ENCODE data around the gene MAP1B.

The MAP1B gene

DNA sequence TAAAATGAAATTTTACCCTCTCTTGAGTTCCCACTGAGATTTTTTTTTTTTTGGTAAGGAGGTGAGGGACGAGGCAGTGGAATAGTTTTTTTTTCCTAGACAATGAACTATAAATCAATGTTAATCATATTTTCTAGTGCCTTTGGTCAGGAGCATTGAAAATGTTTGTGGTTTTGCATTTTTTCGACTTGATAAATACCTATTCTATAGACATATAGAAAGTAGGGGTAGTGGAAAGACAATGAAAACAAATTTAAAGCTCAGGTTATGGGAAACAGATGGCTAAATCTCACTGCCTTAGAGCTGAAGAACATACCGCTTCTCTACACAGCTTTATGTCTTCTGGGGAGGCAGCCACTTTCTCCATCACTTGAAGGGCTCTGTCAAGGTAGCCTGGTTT lies 118.5 kb downstream of the MAP1B start:
- no peak for DNase-seq (ENCODE audit: low spot score)

DNA sequence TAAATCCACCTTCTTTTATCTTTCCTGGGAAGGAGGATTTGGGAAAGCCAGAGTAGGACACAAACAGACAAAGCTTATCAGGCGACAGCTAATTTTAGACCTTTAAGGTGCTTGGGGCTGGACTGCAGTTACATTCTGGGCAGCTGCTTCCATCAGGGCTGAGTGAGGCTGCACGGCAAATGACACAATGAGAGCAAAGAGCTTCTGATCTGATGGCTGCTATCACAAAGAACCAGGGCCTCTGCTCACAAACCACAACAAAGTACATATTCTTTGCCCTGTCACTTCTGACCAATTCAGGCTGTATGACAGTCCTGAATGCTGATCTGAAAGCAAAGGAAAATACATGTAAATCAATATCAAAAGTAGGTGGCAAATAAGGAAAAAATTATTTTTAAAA lies 119.7 kb downstream of the MAP1B start:
- DNase-seq (ENCODE audit: low spot score), result peak; percentile 52

DNA sequence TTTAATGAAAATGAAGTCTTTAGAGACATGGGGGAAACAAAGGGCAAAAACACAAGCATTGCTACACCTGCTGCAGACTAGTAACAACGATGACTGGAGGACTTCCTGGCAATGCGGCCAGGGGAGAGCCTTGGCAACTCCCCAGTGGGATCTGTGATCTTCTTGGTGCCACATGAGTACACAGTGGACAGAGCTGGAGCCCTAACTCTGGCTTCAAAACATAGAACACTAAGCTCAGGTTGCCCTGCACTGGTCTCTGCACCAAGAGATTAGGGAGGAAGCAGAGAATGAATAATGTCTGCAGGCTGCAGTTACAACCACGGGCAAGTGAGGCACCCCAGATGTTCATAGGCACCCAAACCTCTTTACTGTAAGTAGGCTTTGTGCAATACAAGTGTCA lies 121.7 kb downstream of the MAP1B start:
- no peak for DNase-seq (ENCODE audit: low spot score)

DNA sequence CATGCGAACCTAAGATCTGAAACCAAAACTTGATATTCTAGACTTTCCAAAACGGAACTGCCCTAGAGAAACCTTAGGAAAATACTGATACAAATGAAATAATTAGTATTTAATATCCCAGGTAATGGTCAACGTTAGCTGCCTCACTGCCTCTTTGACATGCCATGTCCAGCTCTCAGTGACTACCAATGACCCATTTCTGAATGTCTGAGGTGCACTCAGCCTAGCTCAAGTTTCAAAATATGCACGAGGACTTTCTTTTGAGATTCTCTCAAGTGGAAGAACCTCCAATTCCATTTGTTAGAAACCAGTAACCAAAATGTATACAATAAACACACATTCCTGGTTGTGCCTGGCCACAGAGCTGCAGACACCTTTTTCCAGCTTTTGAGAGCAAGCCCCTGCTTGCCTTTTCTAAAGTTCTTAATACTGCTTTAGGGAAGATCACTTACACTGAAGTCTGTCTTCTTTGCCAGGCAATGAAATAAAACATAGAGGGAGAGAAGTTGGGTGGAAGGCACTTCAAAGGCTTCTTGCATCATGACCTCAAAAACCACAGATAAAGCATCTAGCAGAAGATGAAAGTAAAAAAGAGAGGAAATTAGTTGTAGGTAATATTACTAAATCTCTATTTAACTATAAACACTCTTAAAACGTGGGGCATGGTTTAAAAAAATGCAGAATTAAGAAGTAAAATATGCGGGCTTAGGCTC lies 124.9 kb downstream of the MAP1B start:
- no peak for DNase-seq (ENCODE audit: low spot score)

GRCh38 chr5:72232838-72233237 lies 125.6 kb downstream of the MAP1B start:
- no peak for DNase-seq (ENCODE audit: low spot score)

DNA sequence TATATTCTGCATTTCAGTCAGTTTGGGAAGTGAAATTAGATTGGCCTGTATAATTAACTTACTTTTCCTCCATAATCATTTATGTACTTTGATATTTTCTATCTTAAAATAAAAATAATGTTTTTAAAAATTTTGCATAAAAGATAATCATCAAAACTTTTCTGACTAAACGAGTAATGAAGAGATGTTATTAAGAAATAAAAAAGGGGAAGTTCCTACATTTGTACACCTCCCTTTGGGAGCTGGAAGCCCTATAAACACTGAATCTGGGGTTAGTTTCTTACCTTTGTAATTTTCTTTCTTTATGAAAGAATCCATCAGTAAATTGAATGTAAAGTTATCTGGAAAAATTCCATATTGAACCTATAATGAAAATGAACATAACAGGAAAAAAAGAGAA lies 126.6 kb downstream of the MAP1B start:
- DNase-seq (ENCODE audit: low spot score), result no peak

DNA sequence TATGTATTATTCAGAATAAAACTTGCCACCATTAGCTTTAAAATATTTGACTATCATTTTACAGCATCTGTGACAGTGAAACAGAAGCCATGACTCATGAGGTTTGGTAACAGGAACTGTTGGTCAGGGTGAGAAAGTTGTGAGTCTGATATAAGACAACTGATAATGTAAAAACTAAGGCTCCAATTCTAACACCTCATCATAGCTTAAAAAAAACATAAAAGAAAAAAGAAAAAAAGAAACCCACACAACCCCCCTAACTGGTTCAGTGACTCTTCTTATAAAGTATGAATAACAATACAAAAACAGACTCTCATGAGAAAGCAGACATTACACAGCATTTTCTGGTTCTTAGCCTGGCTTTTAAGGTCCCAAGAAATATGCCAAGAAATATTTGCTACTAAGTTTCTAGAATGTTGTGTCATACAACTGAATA lies 127.0 kb downstream of the MAP1B start:
- no peak for DNase-seq (ENCODE audit: low spot score)

DNA sequence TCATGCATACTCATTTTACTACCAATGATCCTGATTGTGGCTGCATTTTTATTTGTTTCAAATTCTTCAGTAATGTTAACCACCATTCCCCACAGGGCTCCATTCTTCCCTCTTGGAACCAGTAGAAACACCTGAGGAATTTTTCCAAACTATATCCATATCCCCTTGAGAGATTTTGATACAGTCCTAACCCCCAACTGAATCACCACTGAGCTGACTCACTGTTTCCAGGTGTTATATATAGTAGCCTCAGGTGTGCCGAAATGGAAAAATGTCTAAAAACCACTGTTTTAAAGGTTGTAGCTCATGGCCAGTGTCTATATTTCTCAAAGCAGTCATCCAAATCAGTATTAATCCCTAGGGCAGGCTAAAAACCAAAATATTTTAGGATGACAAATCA lies 127.6 kb downstream of the MAP1B start:
- no peak for DNase-seq (ENCODE audit: low spot score)

- no peak for DNase-seq (ENCODE audit: low spot score)
These were observed 128.4 kb downstream of the MAP1B start for GRCh38 chr5:72235725-72236124.

- DNase-seq (ENCODE audit: low spot score), result no peak
These were observed 130.1 kb downstream of the MAP1B start for GRCh38 chr5:72237415-72237814.

DNA sequence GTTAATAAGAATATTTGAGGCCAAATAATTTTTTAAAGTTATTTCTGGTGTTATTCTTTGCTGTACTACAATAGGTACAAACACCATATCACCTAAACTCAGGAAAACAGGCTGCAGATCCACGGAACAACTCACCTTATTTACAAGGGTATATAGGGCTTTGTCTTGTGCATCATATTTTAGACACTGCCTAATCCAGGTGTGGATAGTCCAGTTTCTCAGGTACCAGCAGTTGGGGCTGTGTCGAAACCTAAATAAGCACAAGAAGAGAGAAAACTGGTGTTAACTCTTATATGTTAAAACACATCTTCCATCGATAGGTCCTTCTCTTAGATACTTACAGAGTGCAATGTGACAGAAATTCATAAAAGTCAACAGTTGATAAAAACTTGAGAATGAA lies 130.6 kb downstream of the MAP1B start:
- DNase-seq (ENCODE audit: low spot score), result no peak

- no peak for DNase-seq (ENCODE audit: low spot score)
These were observed 131.6 kb downstream of the MAP1B start for GRCh38 chr5:72238712-72239445.

DNA sequence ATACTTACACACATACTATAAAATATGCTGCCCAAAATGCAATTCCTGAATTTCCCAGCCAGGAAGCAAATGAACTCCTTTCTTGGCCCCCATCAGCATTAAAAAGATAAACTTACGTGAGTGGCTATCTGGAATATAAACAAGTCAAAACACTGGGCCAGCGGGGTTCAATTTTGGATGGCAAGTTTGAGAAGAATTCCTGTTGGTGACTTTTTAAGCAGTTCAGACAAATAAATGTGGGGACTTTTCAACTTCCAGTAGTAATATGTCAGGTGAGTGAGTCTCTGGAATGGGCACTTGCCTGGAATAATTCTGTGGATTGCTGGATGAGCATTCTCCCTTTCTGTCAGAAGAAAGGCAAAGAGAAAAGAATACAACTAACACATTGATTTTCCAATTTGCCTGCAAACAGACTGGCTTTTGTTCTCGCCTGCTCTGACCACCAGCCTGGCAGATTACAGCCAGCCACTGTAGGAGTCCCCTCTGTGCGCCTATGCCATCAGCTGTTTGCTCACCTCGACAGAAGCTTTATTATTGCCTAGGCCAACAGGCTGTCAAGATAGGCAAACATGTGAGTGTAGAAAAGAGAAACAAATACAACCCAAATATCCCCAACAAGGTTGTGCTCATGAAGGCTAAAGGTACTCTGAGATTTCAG lies 134.2 kb downstream of the MAP1B start:
- DNase-seq (ENCODE audit: low spot score), result peak; percentile 89

DNA sequence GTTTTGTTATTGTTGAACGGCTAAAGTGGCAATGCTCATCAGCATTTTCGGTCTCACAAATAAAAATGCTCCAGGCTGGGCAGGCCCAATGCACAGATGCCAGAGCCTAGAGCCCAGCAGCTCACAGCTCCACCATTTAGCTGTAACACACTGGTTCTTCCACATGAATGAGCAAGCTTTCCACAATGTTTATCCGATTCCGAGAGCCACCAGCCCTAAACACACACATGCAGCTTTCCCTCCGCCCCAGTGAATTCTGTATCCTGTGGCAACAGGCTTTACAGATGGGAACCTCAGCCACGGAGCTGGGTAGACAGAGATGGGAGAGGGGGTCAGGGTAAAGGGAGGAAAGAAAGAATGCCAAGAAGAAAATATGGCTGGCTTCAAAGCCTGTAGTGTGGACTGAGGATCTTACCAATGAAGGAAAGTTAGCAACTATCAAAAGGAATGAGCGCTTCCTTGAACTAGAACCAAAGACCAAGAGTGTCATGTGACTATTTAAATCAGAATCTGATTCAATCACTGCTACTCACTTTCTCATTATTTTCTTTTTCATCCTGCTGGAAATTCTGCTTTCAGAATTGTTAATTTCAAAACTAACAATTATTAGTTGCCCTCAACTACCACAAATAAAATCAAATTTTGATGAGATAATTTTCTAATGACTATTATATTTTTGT lies 135.7 kb downstream of the MAP1B start:
- DNase-seq (ENCODE audit: low spot score), result peak; percentile 52

GRCh38 chr5:72243706-72244105 lies 136.4 kb downstream of the MAP1B start:
- no peak for DNase-seq (ENCODE audit: low spot score)

- peak; percentile 84 for DNase-seq (ENCODE audit: low spot score)
These were observed 137.6 kb downstream of the MAP1B start for GRCh38 chr5:72244862-72245371.

DNA sequence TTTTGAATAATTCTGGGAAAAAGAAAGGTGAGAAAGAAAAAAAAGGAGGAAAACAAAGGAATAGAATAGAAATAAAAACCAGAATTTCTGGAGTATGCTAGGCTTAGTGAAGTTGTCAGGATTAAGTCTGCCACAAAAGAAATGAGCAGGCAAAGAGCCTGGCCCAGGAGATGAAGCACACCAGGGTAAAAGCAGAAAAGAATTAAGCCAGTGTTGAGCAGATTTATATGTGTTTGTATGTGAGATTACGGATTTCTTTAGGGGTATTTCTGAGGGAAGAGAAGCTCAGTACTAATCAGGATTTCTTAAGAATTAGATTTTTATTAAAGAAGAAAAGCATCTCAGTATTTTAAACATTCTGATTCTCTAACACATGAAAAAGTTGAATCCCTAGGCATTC lies 138.3 kb downstream of the MAP1B start:
- DNase-seq (ENCODE audit: low spot score), result no peak

GRCh38 chr5:72245951-72246532 lies 138.8 kb downstream of the MAP1B start:
- peak; percentile 33 for DNase-seq (ENCODE audit: low spot score)

DNA sequence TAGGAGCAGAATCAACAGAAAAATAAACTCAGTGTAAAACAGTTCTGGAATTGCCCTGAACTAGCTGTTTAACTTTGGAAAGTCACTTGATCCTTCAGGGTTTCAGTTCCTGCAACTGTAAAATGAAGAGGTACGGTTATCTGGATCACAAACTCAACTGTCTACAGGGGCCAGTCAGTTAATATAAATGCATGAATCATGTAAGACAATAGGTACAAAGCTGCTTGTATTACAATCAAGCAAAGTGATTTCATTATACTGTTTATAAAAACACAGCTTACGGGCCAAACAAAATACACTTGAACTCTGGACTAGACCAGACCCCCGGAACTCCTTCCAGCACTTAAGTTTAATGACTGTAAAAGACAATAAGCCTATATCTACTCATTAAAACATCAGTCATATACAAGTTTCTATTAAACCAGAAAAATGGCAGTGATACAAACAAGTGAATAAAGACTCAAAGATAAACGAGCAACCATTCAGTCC lies 139.7 kb downstream of the MAP1B start:
- DNase-seq (ENCODE audit: low spot score), result no peak

- peak; percentile 72 for DNase-seq (ENCODE audit: low spot score)
These were observed 141.2 kb downstream of the MAP1B start for GRCh38 chr5:72248410-72248981.

DNA sequence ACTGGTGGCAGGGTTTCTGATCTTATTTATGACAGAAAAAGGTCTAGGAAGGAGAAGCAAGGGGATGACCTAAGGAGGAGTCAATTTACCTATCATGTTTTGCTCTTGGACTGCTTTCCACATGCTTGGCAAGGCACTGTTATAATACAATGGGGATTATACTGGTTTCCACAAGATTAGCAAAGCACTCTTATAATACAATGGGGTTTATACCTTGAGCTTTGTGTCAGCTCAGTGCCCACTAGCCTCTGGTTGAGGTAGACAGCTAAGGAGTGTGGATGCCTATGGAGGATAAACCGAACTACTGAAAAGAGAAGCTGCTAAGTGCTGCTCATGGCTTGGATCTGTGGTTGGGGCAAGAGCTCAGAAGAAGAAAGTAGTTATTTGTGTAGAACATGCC lies 144.1 kb downstream of the MAP1B start:
- DNase-seq (ENCODE audit: low spot score), result no peak
